Measurements from ENCODE around the gene AMFR. TPM values are rescaled to one million over a fixed set of nuclear protein-coding genes. Genes with fewer than 3 reads are reported as not detected.
A peak's percentile ranks its signal among the peaks of the same experiment; 100 is the strongest.

AMFR gene
- total and polyA plus RNA-seq, 2 of the 13 experiments (the other 11 are each of a cell fraction or from before 2014, with no cell fraction given) = 52.9 to 108 TPM

DNA sequence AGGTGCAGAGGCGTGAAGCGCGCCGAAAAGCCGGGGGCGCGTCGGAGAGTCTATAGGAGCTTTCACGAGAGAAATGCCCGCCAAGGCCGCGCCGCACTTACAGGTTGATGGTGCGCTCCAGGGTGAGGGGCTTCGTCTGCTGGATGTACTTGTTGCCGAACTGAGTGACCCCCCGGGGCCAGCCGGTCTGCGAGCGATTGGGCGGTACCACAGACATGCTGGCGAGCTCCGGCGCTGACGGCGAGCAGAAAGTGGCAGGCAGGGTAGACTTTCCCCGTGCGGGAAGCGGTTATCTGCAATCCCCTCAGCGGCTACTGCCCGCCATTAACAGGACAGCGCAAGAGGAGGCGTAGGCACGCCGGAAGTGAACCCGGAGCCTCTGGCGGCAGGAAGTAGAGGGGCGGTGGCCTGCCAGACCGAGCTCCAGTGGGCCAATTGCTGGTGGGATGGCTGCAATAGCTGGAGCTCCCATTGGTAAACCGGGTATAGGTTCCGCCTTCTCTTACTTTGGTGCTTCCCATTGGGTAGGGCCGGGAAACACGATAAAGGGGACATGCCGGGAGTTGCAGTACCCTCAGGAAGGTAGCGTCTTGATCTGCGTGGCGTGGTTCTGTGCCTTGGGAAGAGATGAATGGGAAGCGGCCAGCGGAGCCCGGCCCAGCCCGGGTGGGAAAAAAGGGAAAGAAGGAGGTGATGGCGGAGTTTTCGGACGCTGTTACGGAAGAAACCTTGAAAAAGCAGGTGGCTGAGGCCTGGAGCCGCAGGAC lies 25.8 kb upstream of the AMFR start, which contains the start of the genes NUDT21 and OGFOD1 (continued):
- TF ChIP-seq, protein P1, sequence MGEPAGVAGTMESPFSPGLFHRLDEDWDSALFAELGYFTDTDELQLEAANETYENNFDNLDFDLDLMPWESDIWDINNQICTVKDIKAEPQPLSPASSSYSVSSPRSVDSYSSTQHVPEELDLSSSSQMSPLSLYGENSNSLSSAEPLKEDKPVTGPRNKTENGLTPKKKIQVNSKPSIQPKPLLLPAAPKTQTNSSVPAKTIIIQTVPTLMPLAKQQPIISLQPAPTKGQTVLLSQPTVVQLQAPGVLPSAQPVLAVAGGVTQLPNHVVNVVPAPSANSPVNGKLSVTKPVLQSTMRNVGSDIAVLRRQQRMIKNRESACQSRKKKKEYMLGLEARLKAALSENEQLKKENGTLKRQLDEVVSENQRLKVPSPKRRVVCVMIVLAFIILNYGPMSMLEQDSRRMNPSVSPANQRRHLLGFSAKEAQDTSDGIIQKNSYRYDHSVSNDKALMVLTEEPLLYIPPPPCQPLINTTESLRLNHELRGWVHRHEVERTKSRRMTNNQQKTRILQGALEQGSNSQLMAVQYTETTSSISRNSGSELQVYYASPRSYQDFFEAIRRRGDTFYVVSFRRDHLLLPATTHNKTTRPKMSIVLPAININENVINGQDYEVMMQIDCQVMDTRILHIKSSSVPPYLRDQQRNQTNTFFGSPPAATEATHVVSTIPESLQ (CRISPR knock-in tag; conservative IDR thresholded peaks at IDR 0.05) = no peak
- TF ChIP-seq PHF8 (CRISPR knock-in tag; IDR thresholded peaks at IDR 0.05) = peak; percentile 93
- peak; percentile 72 for TF ChIP-seq SALL1 (CRISPR knock-in tag; IDR thresholded peaks at IDR 0.05)
- TF ChIP-seq, protein P2, sequence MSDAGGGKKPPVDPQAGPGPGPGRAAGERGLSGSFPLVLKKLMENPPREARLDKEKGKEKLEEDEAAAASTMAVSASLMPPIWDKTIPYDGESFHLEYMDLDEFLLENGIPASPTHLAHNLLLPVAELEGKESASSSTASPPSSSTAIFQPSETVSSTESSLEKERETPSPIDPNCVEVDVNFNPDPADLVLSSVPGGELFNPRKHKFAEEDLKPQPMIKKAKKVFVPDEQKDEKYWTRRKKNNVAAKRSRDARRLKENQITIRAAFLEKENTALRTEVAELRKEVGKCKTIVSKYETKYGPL (CRISPR knock-in tag; IDR thresholded peaks at IDR 0.05) = peak; percentile 26
- peak; percentile 94 for TF ChIP-seq KAT8 (CRISPR knock-in tag; IDR thresholded peaks at IDR 0.05)
- no peak for TF ChIP-seq ZNF713 (CRISPR knock-in tag; IDR thresholded peaks at IDR 0.05)
- 0 out of 2 replicates have a peak, but pooled peaks have one; percentile 8 for TF ChIP-seq ZFP1 (CRISPR knock-in tag; IDR thresholded peaks at IDR 0.05)
- TF ChIP-seq ZEB1 (IDR thresholded peaks at IDR 0.05; ENCODE audit: insufficient replicate concordance, low read depth) = peak; percentile 27
- no peak for TF ChIP-seq ZNF782 (CRISPR knock-in tag; IDR thresholded peaks at IDR 0.05; ENCODE audit: borderline replicate concordance)
- TF ChIP-seq, protein P3, sequence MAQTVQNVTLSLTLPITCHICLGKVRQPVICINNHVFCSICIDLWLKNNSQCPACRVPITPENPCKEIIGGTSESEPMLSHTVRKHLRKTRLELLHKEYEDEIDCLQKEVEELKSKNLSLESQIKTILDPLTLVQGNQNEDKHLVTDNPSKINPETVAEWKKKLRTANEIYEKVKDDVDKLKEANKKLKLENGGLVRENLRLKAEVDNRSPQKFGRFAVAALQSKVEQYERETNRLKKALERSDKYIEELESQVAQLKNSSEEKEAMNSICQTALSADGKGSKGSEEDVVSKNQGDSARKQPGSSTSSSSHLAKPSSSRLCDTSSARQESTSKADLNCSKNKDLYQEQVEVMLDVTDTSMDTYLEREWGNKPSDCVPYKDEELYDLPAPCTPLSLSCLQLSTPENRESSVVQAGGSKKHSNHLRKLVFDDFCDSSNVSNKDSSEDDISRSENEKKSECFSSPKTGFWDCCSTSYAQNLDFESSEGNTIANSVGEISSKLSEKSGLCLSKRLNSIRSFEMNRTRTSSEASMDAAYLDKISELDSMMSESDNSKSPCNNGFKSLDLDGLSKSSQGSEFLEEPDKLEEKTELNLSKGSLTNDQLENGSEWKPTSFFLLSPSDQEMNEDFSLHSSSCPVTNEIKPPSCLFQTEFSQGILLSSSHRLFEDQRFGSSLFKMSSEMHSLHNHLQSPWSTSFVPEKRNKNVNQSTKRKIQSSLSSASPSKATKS (CRISPR knock-in tag; IDR thresholded peaks at IDR 0.05) = no peak
- TF ChIP-seq ZNF616 (CRISPR knock-in tag; IDR thresholded peaks at IDR 0.05; ENCODE audit: low read depth) = no peak
- no peak for TF ChIP-seq FLYWCH1 (CRISPR knock-in tag; IDR thresholded peaks at IDR 0.05)
- no peak for TF ChIP-seq JDP2 (CRISPR knock-in tag; IDR thresholded peaks at IDR 0.05; ENCODE audit: borderline replicate concordance)
- TF ChIP-seq, protein P4, sequence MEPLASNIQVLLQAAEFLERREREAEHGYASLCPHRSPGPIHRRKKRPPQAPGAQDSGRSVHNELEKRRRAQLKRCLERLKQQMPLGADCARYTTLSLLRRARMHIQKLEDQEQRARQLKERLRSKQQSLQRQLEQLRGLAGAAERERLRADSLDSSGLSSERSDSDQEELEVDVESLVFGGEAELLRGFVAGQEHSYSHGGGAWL (CRISPR knock-in tag; IDR thresholded peaks at IDR 0.05) = peak; percentile 79
- TF ChIP-seq, protein P5, sequence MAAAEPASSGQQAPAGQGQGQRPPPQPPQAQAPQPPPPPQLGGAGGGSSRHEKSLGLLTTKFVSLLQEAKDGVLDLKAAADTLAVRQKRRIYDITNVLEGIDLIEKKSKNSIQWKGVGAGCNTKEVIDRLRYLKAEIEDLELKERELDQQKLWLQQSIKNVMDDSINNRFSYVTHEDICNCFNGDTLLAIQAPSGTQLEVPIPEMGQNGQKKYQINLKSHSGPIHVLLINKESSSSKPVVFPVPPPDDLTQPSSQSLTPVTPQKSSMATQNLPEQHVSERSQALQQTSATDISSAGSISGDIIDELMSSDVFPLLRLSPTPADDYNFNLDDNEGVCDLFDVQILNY (CRISPR knock-in tag; conservative IDR thresholded peaks at IDR 0.05) = 0 out of 2 replicates have a peak, but pooled peaks have one; percentile 56
- no peak for TF ChIP-seq NFE2L2 (IDR thresholded peaks at IDR 0.05; ENCODE audit: low read length)
- TF ChIP-seq, protein P6, sequence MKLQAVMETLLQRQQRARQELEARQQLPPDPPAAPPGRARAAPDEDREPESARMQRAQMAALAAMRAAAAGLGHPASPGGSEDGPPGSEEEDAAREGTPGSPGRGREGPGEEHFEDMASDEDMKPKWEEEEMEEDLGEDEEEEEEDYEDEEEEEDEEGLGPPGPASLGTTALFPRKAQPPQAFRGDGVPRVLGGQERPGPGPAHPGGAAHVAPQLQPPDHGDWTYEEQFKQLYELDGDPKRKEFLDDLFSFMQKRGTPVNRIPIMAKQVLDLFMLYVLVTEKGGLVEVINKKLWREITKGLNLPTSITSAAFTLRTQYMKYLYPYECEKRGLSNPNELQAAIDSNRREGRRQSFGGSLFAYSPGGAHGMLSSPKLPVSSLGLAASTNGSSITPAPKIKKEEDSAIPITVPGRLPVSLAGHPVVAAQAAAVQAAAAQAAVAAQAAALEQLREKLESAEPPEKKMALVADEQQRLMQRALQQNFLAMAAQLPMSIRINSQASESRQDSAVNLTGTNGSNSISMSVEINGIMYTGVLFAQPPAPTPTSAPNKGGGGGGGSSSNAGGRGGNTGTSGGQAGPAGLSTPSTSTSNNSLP (IDR thresholded peaks at IDR 0.05; ENCODE audit: low read depth, low read length) = no peak; the same call in 1 of the 2 replicates
- TF ChIP-seq ZNF776 (CRISPR knock-in tag; IDR thresholded peaks at IDR 0.05) = peak; percentile 83
- no peak; the same call in 1 of the 2 replicates for TF ChIP-seq ZSCAN25 (CRISPR knock-in tag; IDR thresholded peaks at IDR 0.05)
